Measurements from ENCODE around the gene BZW2.

DNA sequence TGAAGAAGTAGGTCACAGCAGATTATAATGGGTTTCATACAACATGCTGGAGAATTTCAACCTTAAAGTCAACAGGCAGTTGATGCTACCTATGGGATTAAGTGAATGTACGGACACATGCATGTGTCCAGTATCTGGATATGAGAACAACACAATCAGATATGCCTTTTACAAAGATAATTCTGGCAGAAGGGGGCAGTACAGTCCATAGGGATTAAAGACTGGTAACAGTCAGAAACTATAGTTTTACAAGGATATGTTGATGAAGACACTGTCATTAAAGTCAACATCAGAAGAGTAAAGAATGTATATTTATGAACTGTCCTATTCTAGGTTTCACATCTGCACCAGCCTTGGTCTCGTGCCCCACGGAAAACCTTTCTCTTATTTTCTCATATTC, 41.9 kb upstream of the BZW2 start:
- TF ChIP-seq POLR2AphosphoS5 (IDR thresholded peaks at IDR 0.05; ENCODE audit: borderline replicate concordance, low read depth, low read length) (no peak), EZH2 (IDR thresholded peaks at IDR 0.05) (no peak)

Data from SK-N-MC (cell line).